DND-41 (cell line): ENCODE results near the gene DLG1.

Source experiments
- ATAC-seq: fragments of 200-7000 bp; cut with Tn5 transposase; 3 replicates; pipeline ENCODE4 v1.9.1; 2021; ENCODE audit warnings: low read depth; ENCODE audit not compliant: insufficient read depth
- DNase-seq: peaks from one replicate; pipeline ENCODE4 v3.0.0-alpha.2; 2020
- H2AFZ ChIP-seq: 2 replicates; pipeline ENCODE4 v1.6.0; 2012; ENCODE audit warnings: low read depth, low read length
- H3K27ac ChIP-seq: 2 replicates; pipeline ENCODE4 v1.5.1; 2012; ENCODE audit warnings: low read length, inconsistent platforms
- H3K27me3 ChIP-seq: fragments of 200-600 bp; sonication (generic); 2 replicates; pipeline ENCODE4 v1.6.0; 2012; ENCODE audit warnings: low read length, mild to moderate bottlenecking, inconsistent platforms; ENCODE audit not compliant: insufficient read depth, poor library complexity
- H3K36me3 ChIP-seq: 2 replicates; pipeline ENCODE4 v1.5.1; 2012; ENCODE audit warnings: low read length, inconsistent platforms; ENCODE audit not compliant: insufficient read depth
- H3K4me1 ChIP-seq: 2 replicates; pipeline ENCODE4 v1.5.1; 2012; ENCODE audit warnings: mild to moderate bottlenecking, low read length; ENCODE audit not compliant: insufficient read depth
- H3K4me2 ChIP-seq: 2 replicates; pipeline ENCODE4 v1.6.0; 2012; ENCODE audit warnings: mild to moderate bottlenecking, moderate library complexity, low read length, inconsistent platforms; ENCODE audit not compliant: insufficient read depth
- H3K4me3 ChIP-seq, 2 experiments: fragments of 200-600 bp in 1 of 2; shearing (Covaris generic) in 1 of 2; 2 replicates each; pipeline ENCODE4 v1.5.1; 2012 to 2016; ENCODE audit warnings: inconsistent platforms in 2 of 2, low read length in 2 of 2, mild to moderate bottlenecking in 2 of 2, low read depth in 1 of 2, moderate library complexity in 1 of 2
- H3K79me2 ChIP-seq: 2 replicates; pipeline ENCODE4 v1.6.0; 2012; ENCODE audit warnings: low read length, inconsistent platforms; ENCODE audit not compliant: insufficient read depth
- H3K9ac ChIP-seq: 2 replicates; pipeline ENCODE4 v1.6.0; 2012; ENCODE audit warnings: low read depth, mild to moderate bottlenecking, inconsistent platforms, low read length, moderate library complexity
- H3K9me3 ChIP-seq: 2 replicates; pipeline ENCODE4 v1.5.1; 2012; ENCODE audit warnings: low read length, moderate library complexity, mild to moderate bottlenecking, inconsistent platforms; ENCODE audit not compliant: insufficient read depth, severe bottlenecking
- H4K20me1 ChIP-seq: 2 replicates; pipeline ENCODE4 v1.6.0; 2012; ENCODE audit warnings: low read length; ENCODE audit not compliant: insufficient read depth
- CTCF ChIP-seq: IDR thresholded peaks from 2 replicates; pipeline ENCODE4 v1.5.1; 2012; ENCODE audit warnings: borderline replicate concordance, low read length, moderate library complexity, mild to moderate bottlenecking; ENCODE audit not compliant: poor library complexity, severe bottlenecking; ENCODE audit errors: extremely low read depth
- EZH2 ChIP-seq: IDR thresholded peaks from 3 replicates; pipeline ENCODE4 v1.6.1; 2012; ENCODE audit warnings: borderline replicate concordance, low read depth, mild to moderate bottlenecking, moderate library complexity, low read length, inconsistent platforms; ENCODE audit not compliant: severe bottlenecking

Gene DLG1

GRCh38 chr3:197206913-197207312 is 91.5 kb downstream of the DLG1 start:
- TF ChIP-seq CTCF (no peak), EZH2 (no peak)
- Histone ChIP-seq H2AFZ (no peak overlapping the region), H3K9me3 (no peaks in the 10 kb centered on the region), H3K9ac (no peak overlapping the region), H3K4me1 (no peaks in the 10 kb centered on the region), H3K4me2 (no peak overlapping the region), H3K4me3 (no peak overlapping the region), H3K27me3 (no peaks in the 10 kb centered on the region), H4K20me1 (peaks cover 16% of the 10 kb centered on the region; the same call in 1 of the 2 replicates), H3K27ac (no peak overlapping the region), H3K36me3 (no peaks in the 10 kb centered on the region), H3K79me2 (peaks cover 94% of the 10 kb centered on the region)
- DNase-seq, result no peak
- no peak for ATAC-seq

- H3K4me1 ChIP-seq, result no peaks in the 10 kb centered on the region
- H3K4me3 ChIP-seq, result no peak overlapping the region
- no peak overlapping the region for H3K9ac ChIP-seq
- peaks cover 93% of the 10 kb centered on the region for H3K79me2 ChIP-seq
- no peak for TF ChIP-seq EZH2
- TF ChIP-seq CTCF, result no peak
- DNase-seq (no peak), ATAC-seq (no peak)
- no peak overlapping the region for H3K4me2 ChIP-seq
- no peaks in the 10 kb centered on the region for H3K36me3 ChIP-seq
- H3K9me3 ChIP-seq, result no peaks in the 10 kb centered on the region
- H3K27ac ChIP-seq, result no peak overlapping the region
- H2AFZ ChIP-seq, result no peak overlapping the region
- no peaks in the 10 kb centered on the region for H3K27me3 ChIP-seq
- H4K20me1 ChIP-seq, result peaks cover 16% of the 10 kb centered on the region; the same call in 1 of the 2 replicates
Measured at GRCh38 chr3:197205675-197206074, 92.7 kb downstream of the DLG1 start.

GRCh38 chr3:197205265-197205664 is 93.1 kb downstream of the DLG1 start:
- no peak for DNase-seq

More at GRCh38 chr3:197205265-197205664, 93.1 kb downstream of the DLG1 start:
- no peak overlapping the region for H2AFZ ChIP-seq
- no peaks in the 10 kb centered on the region for H3K4me1 ChIP-seq
- no peak for ATAC-seq
- H3K27me3 ChIP-seq, result no peaks in the 10 kb centered on the region
- H3K36me3 ChIP-seq, result no peaks in the 10 kb centered on the region
- no peak overlapping the region for H3K4me2 ChIP-seq
- no peak for TF ChIP-seq CTCF
- no peak for TF ChIP-seq EZH2
- H3K9me3 ChIP-seq, result no peaks in the 10 kb centered on the region
- no peak overlapping the region for H3K9ac ChIP-seq
- H4K20me1 ChIP-seq, result peaks cover 16% of the 10 kb centered on the region; the same call in 1 of the 2 replicates
- H3K27ac ChIP-seq, result no peak overlapping the region
- peaks cover 96% of the 10 kb centered on the region for H3K79me2 ChIP-seq
- no peak overlapping the region for H3K4me3 ChIP-seq
